Activated CD4-positive, CD25-positive, alpha-beta regulatory T cell treated with anti-CD3 and anti-CD28 coated beads, Interleukin-2, amount 50 U/mL, for 24 hours (primary cell): ENCODE results near the gene SMIM36.
A peak's percentile ranks its signal among the peaks of the same experiment; 100 is the strongest.
"Not testable (repeated sequence)": the region's sequence is repeated elsewhere in the genome, so short reads cannot be mapped to it uniquely, and the experiment has no call there.

Source experiments
- ATAC-seq, 2 donors: fragments of 150-1000 bp; cut with Tn5 transposase; one replicate each; pipeline ENCODE4 v1.10.0; 2021; ENCODE audit warnings: mild to moderate bottlenecking in 1 of 2, moderate library complexity in 1 of 2

SMIM36 gene

GRCh38 chr17:55510986-55511721, at the start of gene SMIM36:
TSS of gene SMIM36 (minus strand) at chr17:55511452.
- ATAC-seq: no peak

DNA sequence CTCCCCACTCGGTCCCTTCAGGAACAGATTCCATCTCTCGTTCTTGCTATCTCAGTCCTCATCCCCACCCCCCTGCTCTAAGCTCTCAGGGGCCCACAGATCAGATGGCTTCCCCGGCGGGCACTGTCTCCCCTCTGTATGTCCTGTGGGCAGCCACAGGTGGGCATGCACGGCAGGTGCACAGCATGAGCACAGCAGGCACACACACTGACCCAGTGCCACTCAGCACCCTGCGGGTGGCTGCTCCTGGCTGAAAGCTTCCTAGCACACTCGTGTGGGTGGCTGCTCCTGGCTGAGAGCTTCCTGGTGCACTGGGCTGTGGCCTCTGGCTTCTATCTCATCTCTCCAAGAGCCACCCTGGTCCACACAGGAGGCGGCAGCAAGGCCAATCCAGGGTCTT, 44.5 kb upstream of the SMIM36 start:
- ATAC-seq: no peak

DNA sequence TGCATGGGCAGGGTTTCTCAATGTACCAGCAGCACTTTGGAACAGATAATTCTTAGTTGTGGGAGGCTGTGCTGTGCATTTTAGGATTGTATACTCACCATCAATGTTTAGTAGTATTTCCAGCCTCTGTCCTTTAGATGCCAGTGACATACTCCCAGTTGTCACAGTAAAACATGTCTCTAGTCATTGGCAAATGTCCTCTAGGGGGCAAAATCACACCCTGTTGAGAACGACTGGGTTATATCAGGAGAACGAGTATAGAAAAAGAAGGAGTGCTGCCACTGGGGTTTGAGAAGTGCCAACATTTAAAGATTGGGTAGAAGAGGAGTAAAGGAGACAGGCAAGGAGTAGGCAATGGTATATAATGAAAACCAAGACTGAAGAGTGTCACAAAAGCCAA, 37.9 kb upstream of the SMIM36 start:
- ATAC-seq: no peak

DNA sequence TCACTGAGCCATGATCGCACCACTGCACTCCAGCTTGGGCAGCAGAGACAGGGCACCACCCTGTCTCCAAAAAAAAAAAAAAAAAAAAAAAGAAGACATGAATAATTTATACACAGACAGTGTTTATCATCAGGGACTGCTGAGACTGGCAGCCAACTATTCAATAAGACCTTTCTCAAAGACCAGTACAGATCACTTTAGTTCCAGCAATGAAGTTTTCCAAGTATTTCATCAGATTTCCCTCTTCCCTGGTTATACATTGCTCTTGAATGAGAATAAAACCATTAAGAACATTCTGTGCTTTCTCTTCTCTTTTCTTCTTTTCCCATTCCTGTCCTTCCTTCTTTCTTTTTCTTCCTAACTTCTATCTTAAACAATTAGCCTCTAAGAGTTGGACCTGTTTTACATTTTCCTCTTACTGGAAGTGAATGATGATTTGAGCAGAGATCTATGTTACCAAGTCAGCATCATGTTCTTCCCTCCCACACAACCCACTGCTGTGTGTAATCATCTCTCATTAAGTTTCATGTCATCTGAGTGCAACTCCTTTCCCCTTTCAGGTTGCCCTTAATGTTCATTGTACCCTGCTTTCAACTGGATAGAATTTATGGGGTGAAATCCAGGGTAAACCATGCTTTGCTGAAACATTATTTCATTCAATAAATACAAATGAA, 35.9 kb upstream of the SMIM36 start:
- ATAC-seq: no peak

GRCh38 chr17:55546481-55546880, 35.2 kb upstream of the SMIM36 start:
- ATAC-seq: no peak

- no peak for ATAC-seq
Measured at GRCh38 chr17:55545806-55546205, 34.6 kb upstream of the SMIM36 start.

DNA sequence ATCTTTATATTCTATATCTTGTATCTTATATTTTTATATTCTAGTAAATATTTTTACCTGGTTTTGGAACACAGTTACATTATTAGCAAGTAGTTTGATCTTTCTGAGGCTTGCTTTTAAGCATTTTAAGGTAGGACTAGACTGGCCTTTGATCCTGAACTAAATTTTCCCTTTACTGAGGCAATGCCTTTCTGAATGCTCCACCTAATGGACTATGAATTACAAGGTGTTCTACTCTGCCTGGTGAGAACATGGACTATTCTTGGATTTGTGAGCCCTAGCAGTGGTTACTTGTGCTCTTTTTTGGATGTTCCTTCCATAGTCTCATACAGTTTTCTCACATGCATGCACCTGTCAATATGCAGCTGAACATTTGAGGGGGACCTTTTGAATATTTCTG, 32.5 kb upstream of the SMIM36 start:
- no peak for ATAC-seq

GRCh38 chr17:55540414-55541091, 29.3 kb upstream of the SMIM36 start:
- ATAC-seq: no peak

- no peak for ATAC-seq
Measured at GRCh38 chr17:55536205-55536604, 25.0 kb upstream of the SMIM36 start.

DNA sequence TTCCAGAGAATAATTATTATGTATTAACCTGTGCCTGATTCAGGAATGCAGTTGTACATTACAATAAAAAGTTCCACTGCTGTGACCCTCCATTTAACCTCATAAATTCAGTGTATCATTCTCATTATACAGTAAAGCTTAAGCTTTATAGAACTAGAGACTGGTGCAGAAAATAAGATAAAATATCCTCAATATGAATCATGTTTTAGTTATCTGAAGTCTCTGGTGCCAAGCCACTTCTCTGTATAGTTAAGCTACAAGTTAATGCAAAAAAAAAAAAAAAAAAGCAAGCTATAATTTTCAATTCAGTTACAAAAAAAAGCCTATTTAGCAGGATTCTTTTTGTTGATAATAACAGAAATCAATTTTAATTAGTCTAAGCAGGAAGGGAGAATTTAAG, 22.4 kb upstream of the SMIM36 start:
- ATAC-seq: no peak

DNA sequence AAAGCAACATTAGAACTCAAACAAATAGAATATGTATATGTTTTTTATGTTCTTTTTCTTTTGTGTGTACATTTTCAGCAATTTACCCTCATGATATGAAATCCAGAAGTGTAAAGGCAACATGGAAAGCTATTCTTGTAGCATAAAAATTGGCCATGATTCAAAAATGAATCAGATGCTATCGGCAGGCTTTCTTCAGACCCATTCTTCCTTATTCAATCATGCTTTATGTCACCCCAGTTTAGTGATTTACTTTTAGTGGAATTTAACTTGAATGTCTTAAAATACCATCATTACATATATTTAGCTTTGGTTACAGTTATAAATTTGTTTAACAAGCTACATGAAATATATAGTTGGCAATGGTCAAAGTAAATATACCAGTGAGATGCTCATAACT, 21.4 kb upstream of the SMIM36 start:
- no peak for ATAC-seq

GRCh38 chr17:55531053-55531728, 19.9 kb upstream of the SMIM36 start:
- no peak for ATAC-seq

DNA sequence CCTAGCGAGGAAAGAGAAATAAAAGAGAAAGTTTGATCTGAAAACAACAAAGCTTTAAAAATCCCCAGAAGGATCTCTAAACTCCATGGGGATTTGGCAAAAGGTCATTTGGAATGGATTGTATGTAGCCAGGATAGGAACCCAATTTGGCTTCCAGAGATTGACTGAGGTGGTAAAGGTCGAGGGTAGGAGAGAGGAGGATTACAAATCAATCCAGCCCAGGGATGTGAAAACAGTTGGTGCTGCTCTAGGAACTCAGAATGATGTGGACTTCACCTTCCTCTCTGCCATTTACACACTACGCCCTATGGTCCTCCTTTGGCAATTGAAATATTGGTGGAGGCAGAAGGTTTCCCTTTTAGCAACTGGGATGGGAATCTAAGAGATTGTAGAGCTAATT, 18.8 kb upstream of the SMIM36 start:
- no peak for ATAC-seq

GRCh38 chr17:55527540-55528118, 16.4 kb upstream of the SMIM36 start:
- ATAC-seq: no peak

GRCh38 chr17:55524440-55525220, 13.4 kb upstream of the SMIM36 start:
- peak; percentile 49 to 69 for ATAC-seq

DNA sequence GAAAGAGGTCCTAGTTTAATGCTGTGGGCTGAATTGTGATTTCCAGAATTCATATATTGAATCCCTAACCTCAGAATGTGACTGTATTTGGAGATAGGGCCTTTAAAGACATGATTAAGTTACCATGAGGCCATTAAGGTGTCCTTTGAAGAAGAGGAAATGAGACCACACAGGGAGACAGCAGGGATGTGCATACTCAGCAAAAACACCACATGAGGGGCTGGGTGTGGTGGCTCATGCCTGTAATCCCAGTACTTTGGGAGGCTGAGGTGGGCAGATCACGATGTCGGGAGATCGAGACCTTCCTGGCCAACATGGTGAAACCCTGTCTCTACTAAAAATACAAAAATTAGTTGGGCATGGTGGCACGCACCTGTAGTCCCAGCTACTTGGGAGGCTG, 11.8 kb upstream of the SMIM36 start:
- not testable (repeated sequence) for ATAC-seq

DNA sequence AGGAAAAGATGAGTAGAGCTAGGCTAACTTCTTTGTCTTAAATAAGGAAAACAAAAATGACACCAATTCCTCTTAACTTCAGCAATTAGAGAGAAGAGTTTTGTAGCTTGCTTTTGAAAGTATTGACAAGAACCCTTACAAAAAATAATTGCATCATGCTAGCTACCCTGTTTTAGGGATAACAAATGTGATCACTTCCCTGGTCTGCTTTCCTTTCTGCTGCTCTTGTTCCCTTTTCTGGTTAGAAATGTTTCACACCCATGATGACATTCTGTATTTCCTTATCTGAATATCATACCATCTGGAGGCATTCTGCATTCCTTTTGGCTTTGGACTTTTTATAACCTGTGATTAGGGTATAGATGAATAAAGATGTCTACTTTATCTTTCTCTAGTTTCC, 9.9 kb upstream of the SMIM36 start:
- no peak for ATAC-seq

DNA sequence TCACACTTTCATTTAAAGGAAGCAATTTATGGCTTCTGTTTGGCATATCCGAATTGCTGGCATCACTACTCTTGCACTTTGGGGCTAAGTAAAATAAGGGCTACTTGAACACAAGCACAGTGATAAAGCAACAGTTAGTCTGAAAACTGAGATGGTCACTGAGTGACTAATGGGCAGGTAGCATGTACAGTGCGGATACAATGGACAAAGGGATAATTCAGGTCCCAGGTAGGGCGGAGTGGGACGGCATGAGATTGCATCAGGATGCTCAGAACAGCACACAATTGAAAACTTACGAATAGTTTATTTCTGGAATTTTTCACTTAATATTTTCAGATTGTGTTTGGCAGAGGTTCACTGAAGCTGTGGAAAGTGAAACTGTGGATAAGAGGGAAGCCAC, 9.2 kb upstream of the SMIM36 start:
- no peak for ATAC-seq

- ATAC-seq: no peak
Measured at GRCh38 chr17:55518510-55518909, 7.3 kb upstream of the SMIM36 start.

- peak; percentile 55 to 65 for ATAC-seq
Measured at GRCh38 chr17:55513885-55514590, 2.8 kb upstream of the SMIM36 start.

DNA sequence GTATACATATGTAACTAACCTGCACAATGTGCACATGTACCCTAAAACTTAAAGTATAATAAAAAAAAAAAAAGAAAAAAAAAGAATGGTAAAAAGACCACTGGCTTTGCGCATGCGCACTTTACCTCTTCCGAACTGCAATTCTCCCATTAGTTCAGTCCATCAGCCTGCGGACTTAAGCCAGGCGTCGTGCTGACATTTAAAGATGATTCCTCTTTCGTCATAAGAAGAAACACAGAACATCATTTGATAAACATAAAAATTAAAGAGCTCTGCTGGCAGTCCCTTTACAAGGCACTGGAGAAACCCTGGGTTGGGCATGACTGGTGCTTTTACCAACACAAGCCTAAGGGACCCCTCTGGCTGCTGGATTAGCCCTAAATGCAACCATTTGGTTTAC, 3.6 kb downstream of the SMIM36 start:
- ATAC-seq: not testable (repeated sequence)

- not testable (repeated sequence) for ATAC-seq
Measured at GRCh38 chr17:55501626-55502025, 9.6 kb downstream of the SMIM36 start.
